Measurements from ENCODE around the gene TMEM161A.

Gene TMEM161A

GRCh38 chr19:19170053-19170872 lies 32.0 kb upstream of the TMEM161A start, which contains the start of gene MEF2B:
Gene MEF2B (minus strand): TSS chr19:19170263. CDS start chr19:19150735, 19,528 bp downstream.
- H3K9me3 ChIP-seq (ENCODE audit: control insufficient read depth, insufficient read depth, low read depth, low read length), result no peaks in the 10 kb centered on the region
- no peak within 1 kb of the TSS for H3K27ac ChIP-seq (ENCODE audit: extremely low read depth, low read depth, low read length)
- peak within 1 kb of the TSS; percentile 6; the same call in 1 of the 2 replicates for H3K4me3 ChIP-seq (ENCODE audit: low read depth, low read length)
- CTCF ChIA-PET, result interaction anchor here (0.6 to 0.9 kb wide), 3 partner anchors 24 to 88 kb away, joined by 3 read pairs; no protein-coding TSS in a partner anchor
- no peak for TF ChIP-seq ZNF18 (tag by site-specific recombination; IDR thresholded peaks at IDR 0.05)
- no peak for TF ChIP-seq ZNF692 (tag by site-specific recombination; IDR thresholded peaks at IDR 0.05)
- no peak for TF ChIP-seq ZNF114 (tag by site-specific recombination; IDR thresholded peaks at IDR 0.05)
- no peak for TF ChIP-seq ZFP3 (tag by site-specific recombination; IDR thresholded peaks at IDR 0.05; ENCODE audit: low read depth)
- peak; percentile 55 for TF ChIP-seq SP2 (tag by site-specific recombination; IDR thresholded peaks at IDR 0.05)
- no peak for TF ChIP-seq ZNF658 (tag by site-specific recombination; IDR thresholded peaks at IDR 0.05)
- TF ChIP-seq ZBTB26 (tag by site-specific recombination; optimal IDR thresholded peaks at IDR 0.05), result peak; percentile 31
- TF ChIP-seq ZNF223 (tag by site-specific recombination; IDR thresholded peaks at IDR 0.05), result no peak
- peak; percentile 63; the same call in 1 of the 2 replicates for TF ChIP-seq SP3 (tag by site-specific recombination; IDR thresholded peaks at IDR 0.05)
- TF ChIP-seq KLF8 (tag by site-specific recombination; IDR thresholded peaks at IDR 0.05), result peak; percentile 43; the same call in 1 of the 2 replicates
- TF ChIP-seq ZXDB (tag by site-specific recombination; IDR thresholded peaks at IDR 0.05), result peak; percentile 38; the same call in 1 of the 2 replicates
- TF ChIP-seq KLF1 (tag by site-specific recombination; IDR thresholded peaks at IDR 0.05), result peak; percentile 90
- TF ChIP-seq ELK4 (IDR thresholded peaks at IDR 0.05; ENCODE audit: borderline replicate concordance, low read depth, low read length), result no peak
- TF ChIP-seq ZNF610 (tag by site-specific recombination; IDR thresholded peaks at IDR 0.05; ENCODE audit: borderline replicate concordance), result no peak
- TF ChIP-seq ZBTB48 (tag by site-specific recombination; IDR thresholded peaks at IDR 0.05), result no peak
- POLR2A ChIA-PET, result interaction anchor here (0.8 to 1.6 kb wide), 3 partner anchors 16 to 33 kb away, joined by 3 to 5 read pairs (median 3); partner anchors contain the start of genes BORCS8, NR2C2AP and RFXANK
- H3K36me3 ChIP-seq (ENCODE audit: control insufficient read depth in 2 of 2, insufficient read depth in 1 of 2, low read length in 2 of 2), result no peaks in the 10 kb centered on the region
- no peaks in the 10 kb centered on the region for H3K4me1 ChIP-seq (ENCODE audit: control insufficient read depth, insufficient read depth, low read length)

- TF ChIP-seq ZNF121 (tag by site-specific recombination; IDR thresholded peaks at IDR 0.05), result 0 out of 2 replicates have a peak, but pooled peaks have one; percentile 11
- no peak for TF ChIP-seq ZNF223 (tag by site-specific recombination; IDR thresholded peaks at IDR 0.05)
- H3K4me1 ChIP-seq (ENCODE audit: control insufficient read depth, insufficient read depth, low read length), result no peaks in the 10 kb centered on the region
- no peaks in the 10 kb centered on the region for H3K36me3 ChIP-seq (ENCODE audit: control insufficient read depth in 2 of 2, insufficient read depth in 1 of 2, low read length in 2 of 2)
- H3K4me3 ChIP-seq (ENCODE audit: low read depth, low read length), result no peak overlapping the region
- H3K9me3 ChIP-seq (ENCODE audit: control insufficient read depth, insufficient read depth, low read depth, low read length), result no peaks in the 10 kb centered on the region
- H3K27ac ChIP-seq (ENCODE audit: extremely low read depth, low read depth, low read length), result no peak overlapping the region
- CTCF ChIA-PET, result interaction anchor here (0.6 kb wide), 1 partner anchor 87 kb away, joined by 3 read pairs; no protein-coding TSS in a partner anchor
- POLR2A ChIA-PET, result interaction anchor here (0.8 to 1.6 kb wide), 3 partner anchors 17 to 34 kb away, joined by 3 to 5 read pairs (median 3); partner anchors contain the start of genes BORCS8, NR2C2AP and RFXANK
These were observed 31.2 kb upstream of the TMEM161A start for GRCh38 chr19:19169236-19170052.

Measured in HEK293 (cell line).